Superior temporal gyrus (tissue), 1 donor: Measurements from ENCODE around the gene EIF4E1B.

ENCODE experiments used
- DNase-seq: peaks from one replicate; pipeline ENCODE4 v3.0.0-alpha.2; 2016; ENCODE audit errors: extremely low spot score

EIF4E1B gene

DNA sequence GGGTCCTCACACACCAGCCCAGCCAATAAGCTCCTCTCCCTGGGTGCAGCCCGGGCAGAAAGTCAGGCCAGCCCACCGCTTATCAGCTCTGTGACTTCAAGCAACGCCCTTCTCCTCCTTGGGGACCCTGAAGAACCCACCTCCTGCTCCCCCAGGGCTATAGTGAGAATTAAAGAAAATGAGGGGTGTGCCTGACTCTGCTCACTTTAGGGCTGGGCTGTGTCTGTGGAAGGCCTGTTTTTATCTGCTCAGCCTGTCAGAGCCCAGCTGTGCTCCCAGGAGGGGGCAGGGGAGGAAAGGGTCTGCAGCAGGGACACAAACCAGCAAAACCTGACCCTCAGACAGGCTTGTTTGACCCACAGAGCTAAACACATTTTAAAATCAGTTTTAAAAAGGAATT is 24.4 kb upstream of the EIF4E1B start:
- no peak for DNase-seq

DNA sequence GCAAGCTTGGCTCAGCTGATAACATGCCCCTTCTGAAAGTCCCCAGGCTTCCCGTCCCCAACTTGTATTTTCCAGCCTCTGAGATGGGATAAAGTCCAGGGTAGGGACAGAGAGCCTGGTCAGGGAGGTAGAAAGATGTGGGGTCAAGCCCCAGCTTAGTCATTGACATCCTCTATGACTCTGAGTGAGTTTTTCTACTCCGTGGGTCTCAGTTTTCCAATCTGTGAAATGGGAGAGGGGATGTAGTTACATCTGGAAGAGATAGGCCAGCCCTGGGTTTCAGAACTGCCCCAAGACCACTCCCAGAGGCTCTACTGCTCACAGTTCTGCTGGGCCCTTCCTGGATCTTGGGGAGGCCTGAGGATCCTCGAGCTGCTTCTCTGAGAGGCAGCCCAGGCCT is 23.6 kb upstream of the EIF4E1B start:
- no peak for DNase-seq

DNA sequence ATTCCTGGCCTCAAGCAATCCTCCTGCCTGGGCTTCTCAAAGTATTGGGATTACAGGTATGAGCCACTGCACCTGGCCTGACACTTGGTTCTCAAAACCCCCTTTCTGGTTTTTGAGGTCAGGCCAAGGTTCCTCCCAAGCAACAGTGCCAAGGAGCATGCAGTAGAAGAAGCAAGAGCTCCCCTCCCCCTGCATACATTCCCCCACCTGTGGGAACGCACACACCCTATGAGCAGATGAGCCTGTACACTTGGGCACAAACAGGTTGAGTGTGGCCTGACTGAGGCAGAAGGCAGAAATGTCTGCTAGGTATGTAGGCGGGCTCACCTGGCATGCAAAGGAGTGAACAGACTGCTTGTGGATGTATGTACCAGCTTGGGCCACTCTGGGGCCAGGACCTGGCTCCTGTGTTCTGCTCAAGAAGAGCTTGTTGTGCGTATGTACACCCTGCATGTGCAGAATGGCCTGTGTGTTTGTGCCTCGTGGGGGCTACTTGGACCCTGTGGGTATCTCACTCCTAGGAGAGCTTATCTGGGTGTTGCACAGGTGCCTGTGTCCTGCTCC is 22.3 kb upstream of the EIF4E1B start:
- DNase-seq: no peak

DNA sequence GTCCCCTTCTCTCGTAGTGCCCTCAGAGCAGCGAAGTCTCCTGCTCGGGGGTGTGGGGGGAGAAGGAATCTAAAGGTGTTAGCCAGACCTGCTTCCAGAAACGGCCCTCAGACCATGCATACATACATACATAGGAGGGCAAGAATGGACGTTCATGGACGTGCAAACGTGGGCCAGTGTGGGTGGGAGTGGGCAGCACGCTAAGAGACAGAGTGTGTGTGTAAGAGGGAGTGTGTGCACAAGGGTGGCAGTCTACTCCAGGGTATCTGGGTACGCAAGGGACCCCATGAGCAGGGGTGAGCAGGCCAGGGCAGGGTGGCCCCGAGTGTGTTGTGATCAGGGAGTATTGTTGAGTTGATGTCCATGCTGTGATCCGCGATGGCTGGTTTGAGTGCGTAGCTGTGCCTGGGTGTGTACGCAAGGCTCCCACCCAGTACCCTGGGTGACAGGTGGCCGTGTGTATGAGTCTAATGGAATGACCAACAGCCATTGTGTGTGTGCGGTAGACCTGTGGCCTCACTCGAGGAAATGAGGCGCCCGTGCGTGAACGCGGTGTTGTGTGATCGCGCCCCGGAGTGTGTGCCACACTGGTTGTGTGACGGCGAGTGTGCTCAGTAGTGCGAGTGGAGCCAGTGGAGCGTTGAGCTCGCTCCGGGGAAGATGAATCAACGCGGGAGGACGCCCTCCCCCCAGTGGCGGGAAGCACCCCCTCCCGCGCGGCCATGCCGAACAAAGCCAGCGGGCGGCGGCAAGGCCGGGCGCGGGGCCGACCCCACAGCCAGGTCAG is 21.3 kb upstream of the EIF4E1B start:
- DNase-seq: no peak

- DNase-seq: peak; percentile 65
Observed at GRCh38 chr5:176609724-176610434, 20.6 kb upstream of the EIF4E1B start, which contains the start of gene GPRIN1. TSS of gene GPRIN1 (minus strand) at chr5:176610156. CDS start at chr5:176599834, 10,322 bp downstream.

DNA sequence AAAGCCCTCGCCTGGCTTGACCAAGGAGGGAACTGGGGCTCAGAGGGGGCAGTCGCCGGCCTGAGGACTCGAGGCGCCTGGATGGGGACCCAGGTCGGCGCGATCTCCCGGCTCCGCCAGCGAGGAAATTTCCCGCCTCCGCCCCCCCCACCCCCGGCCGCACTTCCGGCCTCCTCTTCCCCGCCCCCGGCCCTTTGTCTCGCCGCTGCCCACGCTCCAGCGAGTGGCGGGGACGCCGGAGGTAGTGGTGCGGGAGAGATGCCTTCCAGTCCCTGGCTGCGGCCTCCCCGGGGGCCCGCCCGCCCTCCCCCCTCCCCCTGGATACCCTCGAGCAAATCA is 20.1 kb upstream of the EIF4E1B start:
- no peak for DNase-seq

DNA sequence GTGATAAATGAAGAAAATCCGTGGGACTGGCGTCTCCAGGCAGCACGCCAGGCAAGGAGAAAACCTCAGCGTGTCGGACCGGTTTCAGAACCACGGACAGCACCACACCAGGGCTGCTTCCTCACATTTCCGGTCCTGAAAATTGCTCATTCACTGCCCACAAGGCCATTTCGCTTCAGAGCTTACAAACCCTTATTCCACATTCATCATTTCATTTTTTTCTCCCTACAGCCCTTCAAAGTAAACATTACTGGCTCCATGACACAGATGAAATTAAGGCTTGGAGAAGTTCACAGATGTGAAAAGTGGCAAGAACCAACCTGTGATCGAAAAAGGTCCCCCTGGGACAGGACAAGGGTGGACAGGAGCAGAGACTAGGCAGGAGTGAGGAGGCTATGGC is 19.0 kb upstream of the EIF4E1B start:
- peak; percentile 70 for DNase-seq

GRCh38 chr5:176612008-176612407 is 18.5 kb upstream of the EIF4E1B start:
- DNase-seq: no peak

GRCh38 chr5:176612855-176613254 is 17.6 kb upstream of the EIF4E1B start:
- no peak for DNase-seq

DNA sequence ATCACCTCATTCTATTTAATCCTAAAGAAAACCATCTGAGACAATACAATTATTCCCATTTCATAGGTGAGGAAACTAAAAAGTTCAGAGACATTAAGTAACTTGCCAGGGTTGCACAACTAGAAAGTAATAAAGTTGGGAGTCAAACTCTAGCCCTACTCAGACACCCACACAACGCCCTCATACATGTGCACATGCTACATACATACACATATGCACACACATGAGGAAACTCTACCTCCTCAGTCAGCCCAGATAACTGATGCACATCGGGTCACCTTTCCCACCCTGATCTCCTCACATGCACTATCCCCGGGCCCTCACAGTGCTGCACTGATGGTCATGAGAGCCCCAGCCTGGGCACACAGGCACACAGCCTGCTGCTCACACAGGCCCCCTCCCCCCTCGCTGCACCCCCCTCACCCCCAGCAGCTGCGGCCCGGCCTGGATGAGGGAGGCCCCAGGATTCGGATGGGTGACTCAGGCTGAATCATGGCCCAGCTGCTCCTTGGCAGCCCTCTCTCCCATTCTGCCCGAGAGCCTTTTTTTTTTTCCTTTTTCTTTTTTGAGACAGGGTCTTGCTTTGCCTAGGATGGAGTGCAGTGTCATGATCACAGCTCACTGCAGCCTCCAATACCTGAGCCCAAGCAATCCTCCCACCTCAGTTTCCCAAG is 15.5 kb upstream of the EIF4E1B start:
- DNase-seq: no peak

GRCh38 chr5:176616511-176616910 is 14.0 kb upstream of the EIF4E1B start:
- DNase-seq: no peak

- DNase-seq: no peak
Observed at GRCh38 chr5:176618783-176619182, 11.7 kb upstream of the EIF4E1B start.

DNA sequence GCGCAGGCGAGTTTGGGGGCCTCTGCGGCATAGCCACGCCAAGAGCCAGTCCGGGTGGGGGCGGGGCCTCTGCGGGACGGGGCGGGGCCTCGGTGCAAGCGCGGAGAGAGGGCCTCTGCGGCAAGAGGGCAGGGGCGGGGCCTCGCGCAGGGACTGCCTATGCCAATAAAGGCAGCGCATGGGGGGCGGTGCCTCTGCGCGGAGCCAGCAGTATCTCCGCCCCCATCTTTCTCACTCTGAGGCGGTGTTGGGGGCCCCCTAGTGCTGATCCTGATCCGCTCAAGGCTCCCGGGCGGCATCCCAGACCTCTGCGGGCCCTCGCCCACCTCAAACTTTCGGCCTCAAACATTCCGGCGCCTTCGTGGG is 11.3 kb upstream of the EIF4E1B start:
- DNase-seq: peak; percentile 78

- no peak for DNase-seq
Observed at GRCh38 chr5:176619569-176620332, 10.7 kb upstream of the EIF4E1B start.

GRCh38 chr5:176620333-176620981 is 10.0 kb upstream of the EIF4E1B start:
- DNase-seq: no peak

GRCh38 chr5:176621661-176622079 is 8.8 kb upstream of the EIF4E1B start:
- DNase-seq: no peak

GRCh38 chr5:176624142-176624541 is 6.3 kb upstream of the EIF4E1B start:
- no peak for DNase-seq

DNA sequence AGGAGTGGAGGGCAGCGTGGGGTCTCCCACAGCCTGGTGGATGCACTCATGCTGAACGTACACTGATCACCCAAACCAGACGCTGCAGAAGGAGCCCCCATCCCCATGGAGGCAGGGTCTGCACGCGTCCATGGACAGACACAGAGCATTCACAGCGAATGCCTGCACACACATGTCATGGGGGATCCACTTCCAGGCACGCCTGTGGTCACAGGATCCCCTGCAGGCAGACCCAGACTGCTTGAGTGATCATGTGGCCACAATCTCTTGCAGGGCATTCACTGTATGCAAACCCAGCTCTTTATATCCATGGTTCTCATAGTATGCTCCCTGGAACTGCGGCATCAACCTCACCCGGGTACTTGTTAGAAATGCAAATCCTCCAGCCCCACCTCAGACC is 5.5 kb upstream of the EIF4E1B start:
- no peak for DNase-seq

DNA sequence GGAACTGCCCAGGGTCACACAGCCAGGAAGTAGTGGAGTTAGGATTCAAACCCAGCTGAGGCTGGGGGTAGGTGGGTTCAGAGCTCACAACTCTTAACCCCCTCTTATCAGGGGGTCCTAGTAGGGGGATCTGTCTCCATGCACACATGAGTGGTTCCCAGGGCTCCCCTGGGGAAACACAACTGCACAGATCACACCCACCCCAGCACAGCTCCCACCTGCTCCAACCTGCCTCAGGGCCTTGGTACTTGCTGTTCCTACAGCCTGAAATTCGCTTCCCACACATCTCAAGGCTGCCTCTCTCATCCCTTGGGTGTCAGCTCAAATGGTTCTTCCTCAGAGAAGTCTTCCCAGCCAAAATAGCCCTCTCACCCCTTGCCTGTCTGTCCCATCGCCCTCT is 5.0 kb upstream of the EIF4E1B start:
- no peak for DNase-seq

- DNase-seq: no peak
Observed at GRCh38 chr5:176625966-176626875, 4.3 kb upstream of the EIF4E1B start.
